Neural cell (in vitro differentiated cells): ENCODE measurements around the gene ATP6V0E2. TPM values are rescaled to one million over a fixed set of nuclear protein-coding genes. Genes with fewer than 3 reads are reported as not detected.
"Not testable (repeated sequence)": the region's sequence is repeated elsewhere in the genome, so short reads cannot be mapped to it uniquely, and the experiment has no call there.

Experiments used
- H2AFZ ChIP-seq: fragments of 200-600, 300-800 bp; sonication (generic), shearing (Covaris generic); 2 replicates; pipeline ENCODE4 v1.6.0; 2014; ENCODE audit warnings: low read depth, mild to moderate bottlenecking, antibody characterized with exemption, low read length, moderate library complexity
- H3F3A ChIP-seq: fragments of 200-600 bp; shearing (Covaris generic); 2 replicates; pipeline ENCODE4 v1.6.1; 2016; ENCODE audit warnings: mild to moderate bottlenecking, moderate library complexity, mixed read lengths, antibody characterized with exemption, low read length; ENCODE audit not compliant: insufficient read depth, poor library complexity, severe bottlenecking
- H3K27ac ChIP-seq: fragments of 200-600, 300-800 bp; sonication (generic), shearing (Covaris generic); 2 replicates; pipeline ENCODE4 v1.5.1; 2014; ENCODE audit warnings: mild to moderate bottlenecking, low read length, moderate library complexity
- H3K27me3 ChIP-seq: fragments of 300-800, 200-600 bp; sonication (generic), shearing (Covaris generic); 2 replicates; pipeline ENCODE4 v1.6.0; 2014; ENCODE audit warnings: mild to moderate bottlenecking, low read depth, low read length, moderate library complexity; ENCODE audit not compliant: insufficient read depth
- H3K36me3 ChIP-seq: fragments of 300-800, 200-600 bp; sonication (generic), shearing (Covaris generic); 2 replicates; pipeline ENCODE4 v1.5.1; 2014; ENCODE audit warnings: mild to moderate bottlenecking, antibody characterized with exemption, low read length, moderate library complexity; ENCODE audit not compliant: insufficient read depth
- H3K4me2 ChIP-seq: fragments of 300-800, 200-600 bp; sonication (generic), shearing (Covaris generic); 2 replicates; pipeline ENCODE4 v1.6.0; 2014; ENCODE audit warnings: mild to moderate bottlenecking, low read length
- H3K4me3 ChIP-seq: fragments of 300-800, 200-600 bp; sonication (generic), shearing (Covaris generic); 2 replicates; pipeline ENCODE4 v1.5.1; 2014; ENCODE audit warnings: mild to moderate bottlenecking, low read length, moderate library complexity
- H3K79me2 ChIP-seq: fragments of 200-600 bp; shearing (Covaris generic); replicated peaks from 2 replicates; pipeline ENCODE4 v1.6.0; 2014; ENCODE audit warnings: mild to moderate bottlenecking, low read length, moderate library complexity; ENCODE audit not compliant: insufficient read depth
- H3K9ac ChIP-seq: fragments of 300-800, 200-600 bp; sonication (generic), shearing (Covaris generic); 2 replicates; pipeline ENCODE4 v1.6.1; 2016; ENCODE audit warnings: mild to moderate bottlenecking, low read length, mixed read lengths
- H3K9me2 ChIP-seq: fragments of 200-600 bp; shearing (Covaris generic); 2 replicates; pipeline ENCODE4 v1.6.1; 2016; ENCODE audit warnings: mild to moderate bottlenecking, low read length, mixed read lengths; ENCODE audit not compliant: insufficient read depth
- H3K9me3 ChIP-seq: fragments of 200-600, 300-800 bp; sonication (generic), shearing (Covaris generic); 2 replicates; pipeline ENCODE4 v1.6.1; 2016; ENCODE audit warnings: mild to moderate bottlenecking, mixed run types, low read length, moderate library complexity, mixed read lengths
- H4K20me1 ChIP-seq: fragments of 200-600 bp; shearing (Covaris generic); 2 replicates; pipeline ENCODE4 v1.6.1; 2016; ENCODE audit warnings: mild to moderate bottlenecking, mixed run types; ENCODE audit not compliant: insufficient read depth
- CTCF ChIP-seq: fragments of 450-650 bp; IDR thresholded peaks from 2 replicates; pipeline ENCODE4 v1.5.1; 2014; ENCODE audit warnings: antibody characterized with exemption, mild to moderate bottlenecking, moderate library complexity; ENCODE audit not compliant: poor library complexity, severe bottlenecking
- REST ChIP-seq: IDR thresholded peaks from 2 replicates; pipeline ENCODE4 v1.6.1; 2012; ENCODE audit warnings: borderline replicate concordance
- SMC3 ChIP-seq: fragments of 450-650 bp; conservative IDR thresholded peaks from 2 replicates; pipeline ENCODE4 v1.6.1; 2014; ENCODE audit warnings: antibody characterized with exemption, mild to moderate bottlenecking, moderate library complexity; ENCODE audit not compliant: poor library complexity
- polyA plus RNA-seq: library from polyadenylated mRNA; depleted of rRNA; stranded (reverse); fragments of >200 nt; gene quantifications from 2 replicates; pipeline ENCODE4 v1.2.3, GENCODE V29; 2014
- small RNA-seq, 3 experiments: library from RNA; depleted of rRNA; stranded (forward); fragments of <200 nt; gene quantifications; one replicate each; pipeline ENCODE3, GENCODE V24; 2012

Gene ATP6V0E2
- polyA plus RNA-seq, 1 donor from 2014 or later: 550 TPM

DNA sequence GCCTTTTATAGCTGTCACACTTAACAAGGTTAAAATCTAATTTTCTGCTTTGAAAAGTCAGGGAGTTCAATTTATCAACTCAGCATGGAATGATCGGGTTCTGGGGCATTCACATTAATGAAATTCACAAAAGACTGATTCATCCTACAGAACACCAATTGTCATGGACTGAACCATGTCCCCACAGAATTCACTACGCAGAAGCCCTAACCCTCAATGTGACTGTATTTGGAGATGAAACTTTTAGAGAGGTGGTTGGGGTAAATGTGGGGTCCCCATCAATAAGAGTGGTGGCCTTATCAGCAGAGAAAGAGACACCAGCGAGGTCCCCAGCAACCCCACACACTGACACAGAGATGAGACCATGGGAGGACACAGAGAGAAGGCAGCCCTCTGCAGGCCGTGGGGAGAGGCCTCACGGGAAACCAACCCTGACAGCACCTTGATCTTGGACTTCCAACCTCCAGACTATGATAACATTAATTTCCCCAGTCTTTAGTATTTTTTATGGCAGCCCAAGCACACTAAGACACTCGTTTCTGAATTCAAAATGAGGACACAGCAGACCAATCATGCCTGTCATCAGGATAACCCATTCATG lies 34.1 kb downstream of the ATP6V0E2 start:
- H3K27me3 ChIP-seq, H3F3A ChIP-seq, H3K36me3 ChIP-seq, H3K4me2 ChIP-seq, H4K20me1 ChIP-seq, H3K9me2 ChIP-seq, H3K9me3 ChIP-seq, H2AFZ ChIP-seq, H3K79me2 ChIP-seq: not testable (repeated sequence)
- Histone ChIP-seq H3K9ac (peak overlapping the region; percentile 41), H3K27ac (peak overlapping the region; percentile 79), H3K4me3 (peak overlapping the region; percentile 43)
- TF ChIP-seq REST: peak; percentile 42
- TF ChIP-seq CTCF: peak; percentile 52
- peak; percentile 36 for TF ChIP-seq SMC3

- not testable (repeated sequence) for H3K27me3 ChIP-seq, H3K4me3 ChIP-seq, H2AFZ ChIP-seq, H3K36me3 ChIP-seq, H3K9me3 ChIP-seq, H3F3A ChIP-seq, H3K9ac ChIP-seq, H3K9me2 ChIP-seq, H3K4me2 ChIP-seq, H3K27ac ChIP-seq, H4K20me1 ChIP-seq, H3K79me2 ChIP-seq
Measured at GRCh38 chr7:149910219-149910618, 36.5 kb downstream of the ATP6V0E2 start.

- H3K79me2 ChIP-seq, H3K9me3 ChIP-seq, H3K27ac ChIP-seq, H4K20me1 ChIP-seq, H3K4me3 ChIP-seq, H2AFZ ChIP-seq, H3K27me3 ChIP-seq, H3F3A ChIP-seq, H3K4me2 ChIP-seq, H3K9me2 ChIP-seq, H3K9ac ChIP-seq, H3K36me3 ChIP-seq: not testable (repeated sequence)
Measured at GRCh38 chr7:149912126-149912525, 38.4 kb downstream of the ATP6V0E2 start.

- not testable (repeated sequence) for H3K27me3 ChIP-seq, H3K4me3 ChIP-seq, H3K79me2 ChIP-seq, H3K4me2 ChIP-seq, H3K36me3 ChIP-seq, H2AFZ ChIP-seq, H3K9me3 ChIP-seq, H3K9me2 ChIP-seq, H3F3A ChIP-seq, H4K20me1 ChIP-seq, H3K9ac ChIP-seq, H3K27ac ChIP-seq
Measured at GRCh38 chr7:149926414-149926813, 52.6 kb downstream of the ATP6V0E2 start.

Small RNAs within 50 kb of the gene (small RNA-seq; reads per million reads assigned to genes)
- 0 reads per million in 3 experiments for gene AC093458.1

Other genes starting within 250 kb of the ATP6V0E2 start
- 11.9 and 12.8 TPM in 2 replicates for gene ZNF467, start 100.4 kb upstream of the ATP6V0E2 start, polyA plus RNA-seq
- gene ZNF862, start 35.6 kb upstream of the ATP6V0E2 start, polyA plus RNA-seq: 16.8 and 19.0 TPM in 2 replicates